AG04450 (cell line): ENCODE data around the gene NACA2. TPM values are rescaled to one million over a fixed set of nuclear protein-coding genes. Genes with fewer than 3 reads are reported as not detected.
"Not testable (repeated sequence)": the region's sequence is repeated elsewhere in the genome, so short reads cannot be mapped to it uniquely, and the experiment has no call there.

ENCODE experiments used
- CTCF ChIA-PET: fragments of 300-600, 350-600 bp; formaldehyde crosslinking; extraction: SDS; loops from one replicate; lab custom pipeline; 2022; ENCODE audit warnings: antibody characterized with exemption, inconsistent platforms; lab: Charles Lee
- POLR2A ChIA-PET: fragments of 350-600 bp; formaldehyde crosslinking; extraction: SDS; loops from one replicate; lab custom pipeline; 2021; ENCODE audit warnings: antibody characterized with exemption, inconsistent platforms; lab: Yijun Ruan, JAX
- DNase-seq: peaks from one replicate; pipeline ENCODE4 v3.0.0-alpha.2; 2011; ENCODE audit warnings: low read depth, low spot score
- H3K27ac ChIP-seq: one replicate; pipeline ENCODE4 v1.5.1; 2012; ENCODE audit warnings: low read depth, low read length, control low read depth
- H3K27me3 ChIP-seq: one replicate; pipeline ENCODE4 v1.6.0; 2012; ENCODE audit warnings: low read length; ENCODE audit not compliant: control insufficient read depth, insufficient read depth
- H3K4me3 ChIP-seq: 2 replicates; pipeline ENCODE4 v1.5.1; 2011; ENCODE audit warnings: mild to moderate bottlenecking, low read depth, low read length, control low read depth
- H3K9me3 ChIP-seq: 2 replicates; pipeline ENCODE4 v1.5.1; 2012; ENCODE audit warnings: low read length; ENCODE audit not compliant: control insufficient read depth, insufficient read depth
- polyA plus RNA-seq: library from polyadenylated mRNA; depleted of rRNA; stranded (reverse); fragments of >200 nt; gene quantifications from 2 replicates; pipeline ENCODE4 v1.2.3, GENCODE V29; 2011
- TF ChIP-seq, protein P1 (sequence below): IDR thresholded peaks from 2 replicates; pipeline ENCODE4 v1.5.1; 2011; ENCODE audit warnings: low read depth, low read length, control low read depth, inconsistent platforms

The NACA2 gene
- polyA plus RNA-seq, 1 experiment: 0.56 TPM

DNA sequence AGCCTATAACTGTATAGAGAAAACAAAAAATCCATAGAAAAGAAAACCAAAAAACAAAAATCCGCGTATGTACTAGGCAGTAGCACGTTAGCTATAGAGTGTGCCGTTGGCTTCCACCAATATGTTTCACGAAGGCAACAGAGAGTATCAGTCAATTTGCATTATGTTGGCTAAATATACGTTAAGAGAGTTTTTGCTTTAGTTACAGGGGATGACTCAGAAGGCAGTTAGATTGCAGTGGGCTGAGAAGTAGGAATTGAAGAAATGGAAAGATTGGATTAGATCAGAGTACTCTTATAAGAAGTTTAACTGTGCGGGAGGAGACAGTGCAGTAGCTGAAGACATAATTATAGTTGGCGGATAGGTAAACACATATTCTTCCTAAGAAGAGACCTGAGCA lies 911 bp upstream of the NACA2 start:
- H3K27me3 ChIP-seq: peaks cover 20% of the 10 kb centered on the region
- H3K4me3 ChIP-seq: no peak overlapping the region
- ChIA-PET POLR2A (no interaction called here), CTCF (no interaction called here)
- H3K27ac ChIP-seq: no peak overlapping the region
- TF ChIP-seq, protein P1, sequence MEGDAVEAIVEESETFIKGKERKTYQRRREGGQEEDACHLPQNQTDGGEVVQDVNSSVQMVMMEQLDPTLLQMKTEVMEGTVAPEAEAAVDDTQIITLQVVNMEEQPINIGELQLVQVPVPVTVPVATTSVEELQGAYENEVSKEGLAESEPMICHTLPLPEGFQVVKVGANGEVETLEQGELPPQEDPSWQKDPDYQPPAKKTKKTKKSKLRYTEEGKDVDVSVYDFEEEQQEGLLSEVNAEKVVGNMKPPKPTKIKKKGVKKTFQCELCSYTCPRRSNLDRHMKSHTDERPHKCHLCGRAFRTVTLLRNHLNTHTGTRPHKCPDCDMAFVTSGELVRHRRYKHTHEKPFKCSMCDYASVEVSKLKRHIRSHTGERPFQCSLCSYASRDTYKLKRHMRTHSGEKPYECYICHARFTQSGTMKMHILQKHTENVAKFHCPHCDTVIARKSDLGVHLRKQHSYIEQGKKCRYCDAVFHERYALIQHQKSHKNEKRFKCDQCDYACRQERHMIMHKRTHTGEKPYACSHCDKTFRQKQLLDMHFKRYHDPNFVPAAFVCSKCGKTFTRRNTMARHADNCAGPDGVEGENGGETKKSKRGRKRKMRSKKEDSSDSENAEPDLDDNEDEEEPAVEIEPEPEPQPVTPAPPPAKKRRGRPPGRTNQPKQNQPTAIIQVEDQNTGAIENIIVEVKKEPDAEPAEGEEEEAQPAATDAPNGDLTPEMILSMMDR: no peak
- no peak for DNase-seq
- H3K9me3 ChIP-seq: peaks cover 2% of the 10 kb centered on the region; the same call in 1 of the 2 replicates

DNA sequence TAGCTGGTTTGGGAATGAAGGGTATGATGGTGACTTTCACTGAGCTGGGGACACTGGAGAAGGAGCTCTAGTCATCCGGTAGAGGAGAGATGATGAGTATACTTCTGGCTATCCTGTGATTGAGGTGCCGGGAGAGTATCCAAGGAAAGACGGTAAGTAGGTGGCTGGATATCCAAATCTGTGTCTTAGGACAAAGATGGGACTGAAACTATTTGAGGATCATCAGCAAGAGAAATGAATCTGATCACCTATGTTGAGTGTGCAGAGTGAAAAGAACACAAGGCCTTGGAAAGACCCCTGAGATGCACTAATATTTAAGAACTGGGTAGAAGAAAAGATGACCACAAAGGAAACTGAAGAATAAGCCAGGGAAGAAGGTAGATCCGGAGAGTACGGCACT lies 1.0 kb downstream of the NACA2 start:
- ChIA-PET CTCF (no interaction called here), POLR2A (no interaction called here)
- H3K27ac ChIP-seq: no peak overlapping the region
- peaks cover 2% of the 10 kb centered on the region; the same call in 1 of the 2 replicates for H3K9me3 ChIP-seq
- no peak for DNase-seq
- H3K27me3 ChIP-seq: peaks cover 16% of the 10 kb centered on the region
- no peak overlapping the region for H3K4me3 ChIP-seq
- TF ChIP-seq, protein P1: no peak

DNA sequence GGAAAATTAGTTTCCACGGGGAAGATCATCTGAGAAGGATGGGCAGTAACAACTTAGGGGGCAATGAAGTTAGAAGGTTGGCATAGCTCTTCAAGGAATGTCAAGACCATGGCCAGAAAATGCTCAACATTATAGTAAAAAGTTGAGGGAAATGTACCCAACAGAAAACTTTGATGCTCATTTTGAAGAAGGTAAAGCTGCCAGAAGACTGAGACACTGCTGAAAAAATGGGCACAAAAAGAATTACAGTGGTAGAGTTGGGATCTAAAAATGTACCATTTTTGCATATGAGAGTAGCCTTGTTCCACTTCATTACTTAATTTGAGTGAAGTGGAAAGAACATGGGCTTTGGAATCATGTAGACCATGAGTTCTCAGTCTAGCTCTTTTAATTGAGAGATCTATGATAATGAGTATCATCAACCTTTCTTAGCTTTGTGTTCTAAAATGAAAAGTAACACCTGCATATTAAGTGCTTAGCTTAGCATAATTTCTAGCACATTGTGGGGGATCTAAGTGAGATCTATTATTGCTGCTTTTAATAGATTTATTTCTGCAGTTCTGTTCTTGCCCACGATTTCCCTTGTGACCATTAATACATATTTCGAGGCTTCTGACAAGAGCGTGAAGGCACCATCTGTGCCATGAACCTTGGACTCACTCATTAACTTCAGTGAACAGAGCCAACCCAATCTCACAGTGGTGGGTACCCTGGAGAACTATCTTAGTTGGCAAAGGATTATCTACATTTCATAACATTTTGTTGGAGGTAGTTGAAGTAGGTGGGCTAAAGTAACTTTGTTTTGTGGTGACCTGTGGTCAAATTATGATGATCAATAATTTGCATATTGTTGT lies 3.0 kb downstream of the NACA2 start:
- Histone ChIP-seq H3K9me3 (peaks cover 2% of the 10 kb centered on the region; the same call in 1 of the 2 replicates), H3K4me3 (no peak overlapping the region), H3K27me3 (peaks cover 12% of the 10 kb centered on the region), H3K27ac (no peak overlapping the region)
- DNase-seq: no peak
- ChIA-PET CTCF (interaction anchor here (1.6 kb wide), 1 partner anchor 14 kb away, joined by 4 read pairs; no protein-coding TSS in a partner anchor), POLR2A (no interaction called here)
- TF ChIP-seq, protein P1: no peak

DNA sequence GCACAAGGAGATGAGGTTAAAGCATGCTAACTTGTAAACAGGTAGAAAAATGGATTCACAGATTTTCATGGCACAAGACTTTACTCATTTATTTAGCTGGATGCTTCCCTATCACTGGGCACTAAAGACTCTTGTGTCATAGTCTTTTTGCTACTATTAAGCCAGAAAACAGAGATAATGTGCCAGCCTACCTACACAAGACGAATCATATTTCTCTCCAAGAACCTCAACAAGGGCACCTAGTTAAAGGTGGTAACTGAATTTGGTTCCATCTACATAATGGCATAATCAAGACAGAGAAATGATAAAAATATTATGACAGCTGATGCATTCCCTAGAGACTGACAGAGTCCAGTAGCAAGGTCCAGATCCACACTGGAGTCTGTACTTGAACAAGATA lies 3.8 kb downstream of the NACA2 start:
- no peak for DNase-seq

DNA sequence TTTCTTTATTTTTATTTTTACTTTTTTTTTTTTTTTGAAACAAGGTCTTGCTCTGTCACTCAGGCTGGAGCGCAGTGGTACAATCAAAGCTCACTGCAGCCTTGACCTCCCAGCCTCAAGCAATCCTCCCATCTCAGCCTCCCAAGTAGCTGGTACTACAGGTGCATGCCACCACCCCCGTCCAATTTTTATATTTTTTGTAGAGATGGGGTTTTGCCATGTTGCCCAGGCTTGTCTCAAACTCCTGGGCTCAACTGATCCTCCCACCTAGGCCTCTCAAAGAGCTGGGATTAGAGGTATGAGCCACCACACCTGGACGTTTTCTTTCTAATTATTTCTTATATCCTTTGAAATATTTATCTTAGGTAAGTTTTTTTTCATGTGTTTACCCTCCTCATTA lies 4.4 kb downstream of the NACA2 start:
- POLR2A ChIA-PET, H3K4me3 ChIP-seq, H3K9me3 ChIP-seq, DNase-seq, H3K27ac ChIP-seq: not testable (repeated sequence)
- CTCF ChIA-PET: interaction anchor here (1.5 kb wide), 1 partner anchor 12 kb away, joined by 3 read pairs; no protein-coding TSS in a partner anchor
- H3K27me3 ChIP-seq: peaks cover 12% of the 10 kb centered on the region

More for the DNA sequence above, 3.8 kb downstream of the NACA2 start:
- H3K9me3 ChIP-seq: peaks cover 2% of the 10 kb centered on the region; the same call in 1 of the 2 replicates
- ChIA-PET POLR2A (no interaction called here), CTCF (interaction anchor here (1.5 kb wide), 1 partner anchor 13 kb away, joined by 3 read pairs; no protein-coding TSS in a partner anchor)
- H3K27ac ChIP-seq: no peak overlapping the region
- H3K27me3 ChIP-seq: peaks cover 12% of the 10 kb centered on the region
- H3K4me3 ChIP-seq: no peak overlapping the region
- TF ChIP-seq, protein P1: no peak
